HAP-1 (cell line): ENCODE measurements around the gene SYMPK.

Experiments
- DNase-seq, 2 experiments: peaks; one replicate each; pipeline ENCODE4 v3.0.0-alpha.2; 2016 to 2020; ENCODE audit warnings: low spot score in 2 of 2
- H3K27me3 ChIP-seq: fragments of 250-450 bp; sonication (Bioruptor Pico); 2 replicates; pipeline ENCODE4 v1.5.1; 2020; ENCODE audit warnings: low read depth, mild to moderate bottlenecking, moderate library complexity
- H3K36me3 ChIP-seq: fragments of 250-450 bp; sonication (Bioruptor Pico); replicated peaks from 2 replicates; pipeline ENCODE4 v1.5.1; 2020; ENCODE audit warnings: mild to moderate bottlenecking
- H3K4me1 ChIP-seq: fragments of 250-450 bp; sonication (Bioruptor Pico); 2 replicates; pipeline ENCODE4 v1.5.1; 2020; ENCODE audit warnings: mild to moderate bottlenecking
- H3K4me3 ChIP-seq: fragments of 250-450 bp; sonication (Bioruptor Pico); 2 replicates; pipeline ENCODE4 v1.5.1; 2020; ENCODE audit warnings: mild to moderate bottlenecking, moderate library complexity
- H3K9me3 ChIP-seq: fragments of 250-450 bp; sonication (Bioruptor Pico); 2 replicates; pipeline ENCODE4 v1.5.1; 2020; ENCODE audit warnings: mild to moderate bottlenecking, moderate library complexity
- in situ Hi-C: fragments of 300-500 bp; cut with MboI; formaldehyde crosslinking; loops from 3 replicates; pipeline ENCODE4 v1.14.3; 2020; ENCODE audit warnings: low sequenced_read_pairs, inconsistent platforms, mixed read lengths

Gene SYMPK

GRCh38 chr19:45866400-45867176 is 3.6 kb upstream of the SYMPK start:
- Histone ChIP-seq H3K27me3 (peaks cover 37% of the 10 kb centered on the region), H3K4me3 (no peak overlapping the region), H3K9me3 (no peaks in the 10 kb centered on the region), H3K4me1 (no peaks in the 10 kb centered on the region; the same call in 1 of the 2 replicates), H3K36me3 (no peaks in the 10 kb centered on the region)
- no peak for DNase-seq
- in situ Hi-C loops = no loop called here

- H3K36me3 ChIP-seq = no peaks in the 10 kb centered on the region
- no peak overlapping the region for H3K4me3 ChIP-seq
- H3K9me3 ChIP-seq = no peaks in the 10 kb centered on the region
- in situ Hi-C loops = no loop called here
- no peaks in the 10 kb centered on the region; the same call in 1 of the 2 replicates for H3K4me1 ChIP-seq
- peaks cover 37% of the 10 kb centered on the region for H3K27me3 ChIP-seq
- no peak for DNase-seq
Measured at GRCh38 chr19:45865269-45865948, 2.5 kb upstream of the SYMPK start.

- Histone ChIP-seq H3K36me3 (no peaks in the 10 kb centered on the region; the same call in 1 of the 2 replicates), H3K27me3 (peaks cover 37% of the 10 kb centered on the region), H3K4me3 (peak overlapping the region; percentile 8; the same call in 1 of the 2 replicates), H3K4me1 (no peaks in the 10 kb centered on the region; the same call in 1 of the 2 replicates), H3K9me3 (no peaks in the 10 kb centered on the region)
- in situ Hi-C loops = no loop called here
- no peak for DNase-seq
Measured at GRCh38 chr19:45864629-45865082, 1.7 kb upstream of the SYMPK start.

GRCh38 chr19:45863840-45864628 is 1.1 kb upstream of the SYMPK start, which contains the start of gene FOXA3:
Gene FOXA3 (plus strand): TSS chr19:45864326. CDS start chr19:45864457, 131 bp downstream.
- Histone ChIP-seq H3K9me3 (no peaks in the 10 kb centered on the region), H3K4me3 (peak within 1 kb of the TSS; percentile 77), H3K36me3 (peaks cover 5% of the 10 kb centered on the region), H3K27me3 (peaks cover 37% of the 10 kb centered on the region), H3K4me1 (no peaks in the 10 kb centered on the region; the same call in 1 of the 2 replicates)
- in situ Hi-C loops = no loop called here
- DNase-seq = peak in 1 of 2 experiments; percentile 63

- no peaks in the 10 kb centered on the region for H3K9me3 ChIP-seq
- in situ Hi-C loops = no loop called here
- peaks cover 11% of the 10 kb centered on the region for H3K36me3 ChIP-seq
- DNase-seq = no peak
- peaks cover 37% of the 10 kb centered on the region for H3K27me3 ChIP-seq
- H3K4me3 ChIP-seq = peak overlapping the region; percentile 77
- H3K4me1 ChIP-seq = no peaks in the 10 kb centered on the region; the same call in 1 of the 2 replicates
Measured at GRCh38 chr19:45863335-45863839, 440 bp upstream of the SYMPK start.

- in situ Hi-C loops = no loop called here
- no peaks in the 10 kb centered on the region; the same call in 1 of the 2 replicates for H3K4me1 ChIP-seq
- peak overlapping the region; percentile 77 for H3K4me3 ChIP-seq
- no peak for DNase-seq
- H3K27me3 ChIP-seq = peaks cover 33% of the 10 kb centered on the region
- H3K36me3 ChIP-seq = peaks cover 11% of the 10 kb centered on the region
- H3K9me3 ChIP-seq = no peaks in the 10 kb centered on the region
Measured at GRCh38 chr19:45862271-45862563, 730 bp downstream of the SYMPK start.

- Histone ChIP-seq H3K4me3 (no peak overlapping the region), H3K4me1 (no peaks in the 10 kb centered on the region; the same call in 1 of the 2 replicates)
- DNase-seq = no peak
Measured at GRCh38 chr19:45860359-45861259, 2.3 kb downstream of the SYMPK start.

GRCh38 chr19:45854167-45854778 is 8.7 kb downstream of the SYMPK start:
- DNase-seq = no peak
- H3K4me3 ChIP-seq = no peak overlapping the region
- no peaks in the 10 kb centered on the region for H3K9me3 ChIP-seq
- peaks cover 58% of the 10 kb centered on the region for H3K36me3 ChIP-seq
- in situ Hi-C loops = no loop called here
- H3K27me3 ChIP-seq = no peaks in the 10 kb centered on the region
- no peaks in the 10 kb centered on the region for H3K4me1 ChIP-seq

More at GRCh38 chr19:45860359-45861259, 2.3 kb downstream of the SYMPK start:
- H3K36me3 ChIP-seq = peaks cover 11% of the 10 kb centered on the region
- in situ Hi-C loops = no loop called here
- H3K27me3 ChIP-seq = peaks cover 22% of the 10 kb centered on the region
- H3K9me3 ChIP-seq = no peaks in the 10 kb centered on the region

GRCh38 chr19:45852983-45853382 is 10.0 kb downstream of the SYMPK start:
- peaks cover 63% of the 10 kb centered on the region for H3K36me3 ChIP-seq
- no peak for DNase-seq
- H3K27me3 ChIP-seq = no peaks in the 10 kb centered on the region
- H3K4me1 ChIP-seq = no peaks in the 10 kb centered on the region
- in situ Hi-C loops = no loop called here
- H3K9me3 ChIP-seq = no peaks in the 10 kb centered on the region
- no peak overlapping the region for H3K4me3 ChIP-seq

GRCh38 chr19:45852145-45852750 is 10.7 kb downstream of the SYMPK start:
- DNase-seq = no peak
- in situ Hi-C loops = no loop called here
- Histone ChIP-seq H3K9me3 (no peaks in the 10 kb centered on the region), H3K4me3 (no peak overlapping the region), H3K36me3 (peaks cover 70% of the 10 kb centered on the region), H3K4me1 (no peaks in the 10 kb centered on the region), H3K27me3 (no peaks in the 10 kb centered on the region)

GRCh38 chr19:45848922-45849321 is 14.0 kb downstream of the SYMPK start:
- in situ Hi-C loops = no loop called here
- H3K27me3 ChIP-seq = no peaks in the 10 kb centered on the region
- no peak overlapping the region for H3K4me3 ChIP-seq
- H3K9me3 ChIP-seq = no peaks in the 10 kb centered on the region
- no peak for DNase-seq
- H3K4me1 ChIP-seq = no peaks in the 10 kb centered on the region
- H3K36me3 ChIP-seq = peaks cover 94% of the 10 kb centered on the region

GRCh38 chr19:45847663-45848062 is 15.3 kb downstream of the SYMPK start:
- no peak for DNase-seq
- no peaks in the 10 kb centered on the region for H3K9me3 ChIP-seq
- no peak overlapping the region for H3K4me3 ChIP-seq
- H3K4me1 ChIP-seq = no peaks in the 10 kb centered on the region
- no peaks in the 10 kb centered on the region for H3K27me3 ChIP-seq
- peaks cover 96% of the 10 kb centered on the region for H3K36me3 ChIP-seq
- in situ Hi-C loops = no loop called here
